Neuron (in vitro differentiated cells): Measurements from ENCODE around the gene GRIN2A.

Experiments used
- H2AFZ ChIP-seq: one replicate; pipeline ENCODE4 v1.6.1; 2013; ENCODE audit warnings: low read depth, mild to moderate bottlenecking, inconsistent platforms, low read length, moderate library complexity
- H3K27me3 ChIP-seq: one replicate; pipeline ENCODE4 v1.6.1; 2013; ENCODE audit warnings: low read length; ENCODE audit not compliant: insufficient read depth
- H3K36me3 ChIP-seq: one replicate; pipeline ENCODE4 v1.6.1; 2013; ENCODE audit warnings: low read length; ENCODE audit not compliant: insufficient read depth
- H3K4me1 ChIP-seq: one replicate; pipeline ENCODE4 v1.6.1; 2013; ENCODE audit warnings: low read length; ENCODE audit not compliant: insufficient read depth
- H3K4me3 ChIP-seq: 2 replicates; pipeline ENCODE4 v1.5.1; 2013; ENCODE audit warnings: mild to moderate bottlenecking, low read length, moderate library complexity
- H3K9me3 ChIP-seq: one replicate; pipeline ENCODE4 v1.6.1; 2013; ENCODE audit warnings: low read length

GRIN2A gene

DNA sequence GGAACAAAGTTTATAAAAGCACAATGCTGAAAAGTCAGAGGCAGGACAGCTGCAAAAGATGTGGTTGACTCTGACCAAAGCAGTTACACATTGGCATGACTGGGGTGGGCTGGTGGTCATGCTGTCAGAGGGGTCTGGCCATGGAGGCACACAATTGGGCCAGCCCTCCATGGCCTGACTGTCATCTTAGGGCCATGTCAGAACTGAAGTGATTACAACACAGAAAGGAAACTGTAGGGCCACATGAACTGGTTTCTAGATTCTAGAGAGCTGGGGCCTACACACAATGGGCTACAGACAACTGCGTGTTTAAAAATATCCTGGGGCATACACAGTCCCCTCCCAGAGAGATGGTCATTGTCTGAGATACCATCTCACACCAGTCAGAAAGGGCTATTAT, 380.6 kb downstream of the GRIN2A start:
- Histone ChIP-seq H3K4me3 (no peak overlapping the region), H3K27me3 (no peaks in the 10 kb centered on the region), H3K9me3 (no peaks in the 10 kb centered on the region)

DNA sequence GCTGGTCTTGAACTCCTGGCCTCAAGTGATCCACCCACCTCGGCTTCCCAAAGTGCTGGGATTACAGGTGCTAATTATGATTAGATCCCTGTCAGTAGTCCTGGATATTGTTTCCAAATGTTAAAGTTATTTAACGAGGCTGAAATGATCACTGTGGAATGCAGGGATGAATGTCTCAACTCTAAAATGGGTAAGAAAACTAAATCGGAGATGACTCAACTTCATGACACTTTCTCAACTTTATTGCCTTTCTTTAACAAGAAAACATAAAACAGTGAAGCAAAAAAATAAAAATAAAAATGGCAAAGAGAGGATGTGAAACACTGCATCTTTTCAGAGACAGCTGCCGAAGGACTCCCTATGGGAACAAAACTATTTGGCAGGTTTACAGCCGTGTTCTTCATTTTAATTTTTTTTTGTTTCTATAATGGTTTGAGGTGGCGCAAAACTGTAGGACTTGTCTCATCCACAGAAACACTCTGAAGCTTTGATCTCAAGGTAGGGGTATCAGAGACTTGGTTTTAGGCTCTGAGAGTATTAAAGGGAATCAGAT, 382.0 kb downstream of the GRIN2A start:
- no peaks in the 10 kb centered on the region for H3K9me3 ChIP-seq
- no peaks in the 10 kb centered on the region for H3K36me3 ChIP-seq
- H3K4me1 ChIP-seq, result no peaks in the 10 kb centered on the region
- no peak overlapping the region for H3K4me3 ChIP-seq
- no peak overlapping the region for H2AFZ ChIP-seq
- H3K27me3 ChIP-seq, result no peaks in the 10 kb centered on the region

More for the DNA sequence above, 380.6 kb downstream of the GRIN2A start:
- Histone ChIP-seq H3K4me1 (no peaks in the 10 kb centered on the region), H2AFZ (no peak overlapping the region), H3K36me3 (no peaks in the 10 kb centered on the region)

GRCh38 chr16:9798952-9799580, 383.2 kb downstream of the GRIN2A start:
- Histone ChIP-seq H3K9me3 (no peaks in the 10 kb centered on the region), H3K36me3 (no peaks in the 10 kb centered on the region), H3K4me3 (no peak overlapping the region), H2AFZ (no peak overlapping the region), H3K4me1 (no peaks in the 10 kb centered on the region), H3K27me3 (no peaks in the 10 kb centered on the region)

DNA sequence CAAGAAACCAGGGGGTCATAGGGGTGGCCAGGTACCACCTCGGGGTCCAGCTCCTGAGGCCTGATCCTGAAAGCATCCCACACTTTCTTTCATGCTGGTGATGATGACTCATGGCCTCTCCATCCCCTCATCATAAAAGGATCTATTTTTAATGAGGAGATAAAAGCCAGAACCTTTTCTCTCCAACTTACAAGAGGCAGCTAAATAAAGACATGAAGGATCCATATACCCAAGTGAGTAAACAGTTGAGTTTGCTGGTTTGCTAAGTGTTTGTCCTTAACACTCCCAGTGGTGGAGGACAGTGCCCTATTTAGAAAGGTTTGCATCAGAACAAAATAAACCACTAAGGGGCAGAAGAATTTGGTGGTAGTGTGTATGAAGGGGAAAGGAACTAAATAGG, 383.8 kb downstream of the GRIN2A start:
- Histone ChIP-seq H3K9me3 (no peaks in the 10 kb centered on the region), H3K27me3 (no peaks in the 10 kb centered on the region), H3K4me3 (no peak overlapping the region), H3K4me1 (no peaks in the 10 kb centered on the region), H2AFZ (no peak overlapping the region), H3K36me3 (no peaks in the 10 kb centered on the region)

GRCh38 chr16:9797306-9797705, 384.9 kb downstream of the GRIN2A start:
- Histone ChIP-seq H3K9me3 (no peaks in the 10 kb centered on the region), H3K27me3 (no peaks in the 10 kb centered on the region), H2AFZ (no peak overlapping the region), H3K4me1 (no peaks in the 10 kb centered on the region), H3K36me3 (no peaks in the 10 kb centered on the region), H3K4me3 (no peak overlapping the region)

DNA sequence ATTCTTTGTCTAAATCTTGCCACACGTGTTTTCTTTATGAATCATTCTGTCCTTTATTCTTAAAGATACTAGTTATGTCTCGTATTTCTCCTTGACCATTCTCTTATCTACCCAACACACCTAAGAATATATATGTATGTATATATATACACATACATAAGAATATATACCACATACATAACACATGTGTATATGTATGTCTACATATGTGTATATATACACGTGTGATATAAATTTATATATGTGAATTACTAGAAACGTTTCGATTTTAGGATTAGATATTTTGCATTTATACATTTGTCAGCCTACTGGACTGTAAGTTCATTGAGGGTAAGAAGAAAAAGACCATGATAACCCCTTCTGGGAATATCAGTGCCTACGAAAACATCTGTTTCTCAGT, 388.6 kb downstream of the GRIN2A start:
- Histone ChIP-seq H3K4me3 (no peak overlapping the region), H2AFZ (no peak overlapping the region), H3K4me1 (no peaks in the 10 kb centered on the region), H3K27me3 (no peaks in the 10 kb centered on the region), H3K9me3 (no peaks in the 10 kb centered on the region), H3K36me3 (no peaks in the 10 kb centered on the region)

- Histone ChIP-seq H3K4me1 (no peaks in the 10 kb centered on the region), H3K4me3 (no peak overlapping the region), H3K9me3 (no peaks in the 10 kb centered on the region), H3K27me3 (no peaks in the 10 kb centered on the region), H2AFZ (no peak overlapping the region), H3K36me3 (no peaks in the 10 kb centered on the region)
Observed at GRCh38 chr16:9791556-9791955, 390.7 kb downstream of the GRIN2A start.

GRCh38 chr16:9790199-9790598, 392.0 kb downstream of the GRIN2A start:
- Histone ChIP-seq H3K36me3 (no peaks in the 10 kb centered on the region), H3K4me3 (no peak overlapping the region), H2AFZ (no peak overlapping the region), H3K4me1 (no peaks in the 10 kb centered on the region), H3K9me3 (no peaks in the 10 kb centered on the region), H3K27me3 (no peaks in the 10 kb centered on the region)

GRCh38 chr16:9787717-9788116, 394.5 kb downstream of the GRIN2A start:
- Histone ChIP-seq H3K27me3 (no peaks in the 10 kb centered on the region), H3K4me3 (no peak overlapping the region), H3K9me3 (no peaks in the 10 kb centered on the region), H3K4me1 (no peaks in the 10 kb centered on the region), H3K36me3 (no peaks in the 10 kb centered on the region), H2AFZ (no peak overlapping the region)

DNA sequence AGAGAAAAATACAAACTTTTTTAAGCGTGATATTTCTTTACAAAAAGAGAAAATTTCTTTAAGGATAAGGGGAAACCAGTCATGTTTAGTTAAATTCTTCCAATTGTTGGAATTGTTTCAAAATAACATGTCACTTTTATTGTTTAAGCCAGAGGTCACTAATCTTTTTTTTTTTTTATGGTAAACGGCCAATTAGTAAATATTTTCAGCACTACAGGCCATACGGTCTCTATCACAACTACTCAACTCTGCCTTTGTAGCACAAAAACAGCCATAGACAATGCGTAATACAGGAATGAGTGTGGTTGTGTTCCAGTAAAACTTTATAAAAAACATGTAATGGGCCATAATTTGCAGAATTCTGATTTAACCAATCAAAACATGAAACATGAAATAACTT, 401.4 kb downstream of the GRIN2A start:
- Histone ChIP-seq H3K27me3 (no peaks in the 10 kb centered on the region), H3K9me3 (no peaks in the 10 kb centered on the region), H3K4me3 (no peak overlapping the region), H3K36me3 (no peaks in the 10 kb centered on the region), H3K4me1 (no peaks in the 10 kb centered on the region), H2AFZ (no peak overlapping the region)

GRCh38 chr16:9778849-9779248, 403.4 kb downstream of the GRIN2A start:
- Histone ChIP-seq H3K4me3 (no peak overlapping the region), H3K36me3 (no peaks in the 10 kb centered on the region), H3K4me1 (no peaks in the 10 kb centered on the region), H3K9me3 (no peaks in the 10 kb centered on the region), H3K27me3 (no peaks in the 10 kb centered on the region), H2AFZ (no peak overlapping the region)

- Histone ChIP-seq H3K4me3 (no peak overlapping the region), H3K36me3 (no peaks in the 10 kb centered on the region), H2AFZ (no peak overlapping the region), H3K27me3 (no peaks in the 10 kb centered on the region), H3K9me3 (no peaks in the 10 kb centered on the region), H3K4me1 (no peaks in the 10 kb centered on the region)
Observed at GRCh38 chr16:9775998-9776397, 406.2 kb downstream of the GRIN2A start.

GRCh38 chr16:9773289-9773688, 408.9 kb downstream of the GRIN2A start:
- Histone ChIP-seq H3K9me3 (no peaks in the 10 kb centered on the region), H3K4me1 (no peaks in the 10 kb centered on the region), H3K27me3 (no peaks in the 10 kb centered on the region), H3K36me3 (no peaks in the 10 kb centered on the region), H2AFZ (no peak overlapping the region), H3K4me3 (no peak overlapping the region)
